ENCODE results near the gene VWA7.
"Not testable (repeated sequence)": the region's sequence is repeated elsewhere in the genome, so short reads cannot be mapped to it uniquely, and the experiment has no call there.

- not testable (repeated sequence) for TF ChIP-seq PATZ1 (CRISPR knock-in tag; IDR thresholded peaks at IDR 0.05; ENCODE audit: borderline replicate concordance); RARB (CRISPR knock-in tag; IDR thresholded peaks at IDR 0.05); ZNF8 (CRISPR knock-in tag; IDR thresholded peaks at IDR 0.05); ARNTL (CRISPR knock-in tag; IDR thresholded peaks at IDR 0.05; ENCODE audit: borderline replicate concordance, low read depth)
These were observed 43.3 kb upstream of the VWA7 start for GRCh38 chr6:31820399-31820798.

All from SK-N-SH treated with all-trans-retinoic acid at 6 μM for 48 hours (cell line).